Glutamatergic neuron (in vitro differentiated cells): Measurements from ENCODE around the gene LBH. TPM values are rescaled to one million over a fixed set of nuclear protein-coding genes. Genes with fewer than 3 reads are reported as not detected.

Experiments
- DNase-seq: peaks from one replicate; pipeline ENCODE4 v3.0.0; 2022
- H3K27ac Mint-ChIP-seq: one replicate; pipeline ENCODE4 v1.8.0; 2020; ENCODE audit warnings: mild to moderate bottlenecking, mixed read lengths, inconsistent platforms; ENCODE audit not compliant: unreplicated experiment
- H3K27me3 Mint-ChIP-seq: one replicate; pipeline ENCODE4 v1.8.0; 2020; ENCODE audit warnings: mild to moderate bottlenecking, moderate library complexity, mixed read lengths, inconsistent platforms; ENCODE audit not compliant: unreplicated experiment
- H3K36me3 Mint-ChIP-seq: one replicate; pipeline ENCODE4 v1.8.0; 2020; ENCODE audit warnings: mild to moderate bottlenecking, mixed read lengths, inconsistent platforms; ENCODE audit not compliant: unreplicated experiment
- H3K4me1 Mint-ChIP-seq: one replicate; pipeline ENCODE4 v1.8.0; 2020; ENCODE audit warnings: mild to moderate bottlenecking, low read depth, mixed read lengths, inconsistent platforms; ENCODE audit not compliant: unreplicated experiment
- H3K4me3 Mint-ChIP-seq: one replicate; pipeline ENCODE4 v1.8.0; 2020; ENCODE audit warnings: mild to moderate bottlenecking, mixed read lengths, inconsistent platforms; ENCODE audit not compliant: unreplicated experiment
- H3K9me3 Mint-ChIP-seq: one replicate; pipeline ENCODE4 v1.8.0; 2020; ENCODE audit warnings: mild to moderate bottlenecking, moderate library complexity, mixed read lengths, inconsistent platforms; ENCODE audit not compliant: unreplicated experiment
- total RNA-seq: library from RNA; stranded (reverse); fragmentation: NEBNext Ultra II Directional; extraction: Animal tissue kit (Norgen Biotek cat#: 25700); gene quantifications from one replicate; pipeline ENCODE4 v1.2.1, GENCODE V29; 2021; ENCODE audit not compliant: unreplicated experiment
- TF ChIP-seq, protein P1 (sequence below): fragments of 200-600 bp; sonication (generic); IDR thresholded peaks from one replicate; pipeline ENCODE4 v1.5.0; 2021; ENCODE audit not compliant: partially characterized antibody, unreplicated experiment

LBH gene
- total RNA-seq, 1 donor from 2014 or later = 112 TPM

DNA sequence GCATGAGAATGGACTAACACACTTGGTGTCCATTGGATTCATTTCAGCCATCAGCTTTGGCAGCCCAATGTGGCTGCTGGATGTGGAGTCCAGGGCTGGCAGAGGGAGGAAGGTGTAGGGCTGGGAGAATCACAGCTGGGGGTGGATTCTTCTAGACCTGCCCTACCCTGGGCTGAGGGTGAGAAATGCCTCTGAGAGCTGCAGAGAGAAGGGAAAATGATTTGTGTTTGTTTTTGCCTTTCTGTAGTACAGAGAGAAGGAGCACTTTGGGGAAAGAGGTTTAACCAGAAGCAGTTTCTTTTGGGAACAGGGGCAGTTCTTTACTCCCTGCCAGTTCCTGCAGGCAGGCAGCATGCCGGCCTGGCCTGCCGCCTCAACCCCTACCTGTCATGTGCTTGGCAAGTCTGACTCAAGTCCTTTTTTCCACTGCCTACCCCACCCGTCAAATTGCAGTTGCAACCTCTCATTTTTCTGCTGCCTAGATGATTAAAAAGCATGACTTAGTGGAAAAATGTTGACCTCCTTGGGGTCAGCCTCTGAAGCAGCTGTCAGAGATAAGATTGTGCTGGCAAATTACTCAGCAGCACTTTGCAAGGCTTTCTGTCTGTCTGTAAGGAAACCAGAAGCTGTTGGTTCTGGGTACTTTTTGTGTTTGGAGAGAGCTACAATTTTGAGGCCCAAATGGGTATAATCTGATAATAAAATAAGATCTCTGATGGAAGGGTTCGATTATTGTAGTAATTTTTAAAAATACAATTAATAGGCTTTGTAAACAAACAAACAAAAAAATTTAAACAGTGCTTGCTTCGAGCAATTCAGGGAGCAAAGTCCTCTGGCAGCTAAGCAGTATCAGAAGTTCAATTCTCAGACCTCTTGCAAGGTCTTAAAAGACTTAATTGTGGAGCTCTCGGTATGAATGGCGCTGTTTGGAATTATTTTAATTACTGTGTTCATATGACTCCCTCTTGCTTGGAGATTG lies 21.7 kb downstream of the LBH start:
- peaks cover 30% of the 10 kb centered on the region for H3K4me1 Mint-ChIP-seq
- peaks cover 3% of the 10 kb centered on the region for H3K9me3 Mint-ChIP-seq
- H3K4me3 Mint-ChIP-seq = no peak overlapping the region
- H3K36me3 Mint-ChIP-seq = no peaks in the 10 kb centered on the region
- H3K27ac Mint-ChIP-seq = no peak overlapping the region
- no peak for DNase-seq
- H3K27me3 Mint-ChIP-seq = peaks cover 7% of the 10 kb centered on the region
- TF ChIP-seq, protein P1, sequence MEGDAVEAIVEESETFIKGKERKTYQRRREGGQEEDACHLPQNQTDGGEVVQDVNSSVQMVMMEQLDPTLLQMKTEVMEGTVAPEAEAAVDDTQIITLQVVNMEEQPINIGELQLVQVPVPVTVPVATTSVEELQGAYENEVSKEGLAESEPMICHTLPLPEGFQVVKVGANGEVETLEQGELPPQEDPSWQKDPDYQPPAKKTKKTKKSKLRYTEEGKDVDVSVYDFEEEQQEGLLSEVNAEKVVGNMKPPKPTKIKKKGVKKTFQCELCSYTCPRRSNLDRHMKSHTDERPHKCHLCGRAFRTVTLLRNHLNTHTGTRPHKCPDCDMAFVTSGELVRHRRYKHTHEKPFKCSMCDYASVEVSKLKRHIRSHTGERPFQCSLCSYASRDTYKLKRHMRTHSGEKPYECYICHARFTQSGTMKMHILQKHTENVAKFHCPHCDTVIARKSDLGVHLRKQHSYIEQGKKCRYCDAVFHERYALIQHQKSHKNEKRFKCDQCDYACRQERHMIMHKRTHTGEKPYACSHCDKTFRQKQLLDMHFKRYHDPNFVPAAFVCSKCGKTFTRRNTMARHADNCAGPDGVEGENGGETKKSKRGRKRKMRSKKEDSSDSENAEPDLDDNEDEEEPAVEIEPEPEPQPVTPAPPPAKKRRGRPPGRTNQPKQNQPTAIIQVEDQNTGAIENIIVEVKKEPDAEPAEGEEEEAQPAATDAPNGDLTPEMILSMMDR = no peak

DNA sequence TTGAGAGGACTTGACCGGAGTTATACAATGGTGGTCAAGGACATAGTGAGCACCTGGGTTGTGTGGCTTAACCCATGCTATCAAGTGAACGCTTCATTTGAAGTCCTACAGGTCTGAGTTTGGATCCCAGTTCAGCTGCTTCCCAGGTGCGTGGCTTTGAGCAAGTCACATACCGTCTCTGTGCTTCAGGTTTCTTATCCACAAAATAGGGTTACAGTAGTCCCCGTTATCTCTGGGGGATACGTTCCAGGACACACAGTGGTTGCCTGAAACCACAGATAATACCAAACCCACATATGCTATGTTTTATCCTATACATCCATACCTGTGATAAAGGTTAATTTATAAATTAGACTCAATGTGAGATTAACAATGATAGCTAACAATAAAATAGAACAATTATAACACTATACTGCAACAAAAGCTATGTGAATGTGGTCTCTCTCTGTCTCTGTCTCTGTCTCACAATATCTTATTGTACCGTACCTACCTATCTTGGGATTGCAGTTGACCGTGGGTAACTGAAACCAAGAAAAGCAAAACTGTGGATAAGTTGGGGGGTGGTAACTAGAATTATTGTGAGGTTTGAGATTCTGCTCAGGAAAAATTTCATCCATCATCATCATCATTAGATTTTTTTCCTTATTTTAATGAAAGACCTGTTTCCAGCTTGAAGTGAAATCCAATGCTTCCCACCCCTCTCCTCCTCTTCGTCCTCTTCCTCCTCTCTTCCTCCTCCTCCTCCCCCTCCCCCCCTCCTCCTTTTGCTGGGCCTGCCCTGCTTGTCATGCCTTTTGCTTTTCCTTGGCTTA lies 22.7 kb downstream of the LBH start:
- no peak for DNase-seq
- H3K27ac Mint-ChIP-seq = no peak overlapping the region
- no peaks in the 10 kb centered on the region for H3K36me3 Mint-ChIP-seq
- H3K4me3 Mint-ChIP-seq = no peak overlapping the region
- peaks cover 36% of the 10 kb centered on the region for H3K4me1 Mint-ChIP-seq
- TF ChIP-seq, protein P1 = no peak
- H3K9me3 Mint-ChIP-seq = peaks cover 2% of the 10 kb centered on the region
- H3K27me3 Mint-ChIP-seq = peaks cover 7% of the 10 kb centered on the region

DNA sequence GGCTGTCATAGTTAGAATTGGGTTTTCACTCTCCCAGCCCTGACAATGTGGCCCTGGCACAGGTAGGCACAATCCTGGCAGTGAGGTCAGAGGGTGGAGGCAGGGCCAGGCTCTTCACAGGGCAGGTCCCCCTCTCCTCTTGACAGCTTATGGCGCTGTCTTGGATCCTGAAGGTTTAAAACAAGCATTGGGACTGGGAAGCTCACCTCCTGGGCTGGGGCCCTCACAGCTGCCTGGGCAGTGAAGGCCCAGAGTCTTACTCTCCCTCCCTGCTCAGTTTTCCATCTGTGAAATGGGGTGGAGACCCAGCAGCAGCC lies 23.3 kb downstream of the LBH start:
- H3K4me3 Mint-ChIP-seq = no peak overlapping the region
- DNase-seq = no peak
- H3K27ac Mint-ChIP-seq = no peak overlapping the region
- peaks cover 38% of the 10 kb centered on the region for H3K4me1 Mint-ChIP-seq
- TF ChIP-seq, protein P1 = no peak
- peaks cover 7% of the 10 kb centered on the region for H3K27me3 Mint-ChIP-seq
- H3K9me3 Mint-ChIP-seq = peaks cover 2% of the 10 kb centered on the region
- H3K36me3 Mint-ChIP-seq = peaks cover 4% of the 10 kb centered on the region

DNA sequence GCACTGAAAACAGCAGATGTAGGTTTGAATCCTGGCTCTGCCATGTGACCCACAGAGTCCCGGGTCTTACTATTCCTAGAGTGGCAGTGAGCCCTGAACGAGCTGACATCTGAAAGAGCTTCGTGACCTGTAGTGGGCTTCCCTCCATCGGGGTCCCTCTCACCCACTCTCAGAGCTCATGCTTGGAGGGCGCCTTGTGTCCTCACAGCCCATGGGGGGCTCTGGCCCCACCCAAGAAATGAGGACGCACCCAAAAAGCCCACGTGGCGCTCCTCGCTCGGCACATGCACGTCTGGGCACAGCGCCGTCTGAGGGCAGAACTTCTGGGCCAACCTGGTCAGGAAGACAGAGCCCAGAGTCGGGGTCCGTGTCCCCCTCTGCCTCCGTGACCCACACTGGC lies 23.7 kb downstream of the LBH start:
- TF ChIP-seq, protein P1 = no peak
- peaks cover 4% of the 10 kb centered on the region for H3K36me3 Mint-ChIP-seq
- peaks cover 2% of the 10 kb centered on the region for H3K9me3 Mint-ChIP-seq
- peaks cover 38% of the 10 kb centered on the region for H3K4me1 Mint-ChIP-seq
- no peak overlapping the region for H3K4me3 Mint-ChIP-seq
- H3K27me3 Mint-ChIP-seq = peaks cover 7% of the 10 kb centered on the region
- no peak overlapping the region for H3K27ac Mint-ChIP-seq
- DNase-seq = no peak
